Heart left ventricle (tissue), 13 donors: ENCODE results near the gene ZC3HAV1L.

Experiments
- POLR2A ChIP-seq, 2 donors: fragments of 450-650 bp; IDR thresholded peaks; one replicate each; pipeline ENCODE4 v1.6.1; 2017; ENCODE audit warnings: antibody characterized with exemption in 2 of 2, mild to moderate bottlenecking in 2 of 2, moderate library complexity in 2 of 2
- TF ChIP-seq, protein P1 (sequence below), 12 donors: fragments of 200-600 bp; sonication (generic) in 4 of 12; IDR thresholded peaks; one replicate each; pipeline versions ENCODE4 v1.5.0 to v1.8.0; 2018 to 2022; ENCODE audit warnings: antibody characterized with exemption in 12 of 12, mild to moderate bottlenecking in 5 of 12
- donor health status: ischemic (EF 13 %, LVEDD 7.1; RV severe dilation, severe dysfunction).
- donor health status: DM: no; HTN: yes; CAD: no.
- donor health status: DM: no; HTN: no; CAD: no.
- donor health status: ischemic (EF 25% LVEDD 6.9; RV normal size, moderate dysfunction).
- donor health status: ischemic (EF 25% LVEDD 5.7; RV mildly dilated, moderate dysfunction).
- donor health status: ischemic (EF 35%, LVEDD 5.7; RV mildly dilated, moderate dysfunction).
- donor health status: nonischemic (EF 11% LVEDD 7.7; RV severe dilation, severe dysfunction).
- donor health status: DM: yes; HTN: yes; CAD: no.
- donor health status: PGD.
- donor health status: ischemic (EF 29% LVEDD 5.4; RV normal size, mild dysfunction).
- donor health status: nonischemic (EF 23%, LVEDD 6.1; RV moderate dilation, normal function).

DNA sequence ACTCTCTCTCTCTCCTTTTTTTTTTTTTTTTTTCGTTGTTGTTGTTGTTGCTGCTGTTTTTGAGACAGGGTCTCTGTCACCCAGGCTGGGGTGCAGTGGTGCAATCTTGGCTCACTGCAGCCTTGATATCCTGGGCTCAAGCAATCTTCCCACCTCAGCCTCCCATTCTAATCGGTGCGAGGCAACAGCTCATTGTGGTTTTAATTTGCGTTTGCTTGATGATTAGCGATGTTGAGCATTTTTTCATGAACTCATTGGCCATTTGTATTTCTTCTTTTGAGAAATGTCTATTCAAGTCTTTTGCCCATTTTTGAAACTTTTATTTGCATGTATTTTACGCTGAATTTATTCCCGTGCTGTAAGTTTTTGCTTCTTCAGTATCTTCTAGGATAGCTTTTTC lies 13.3 kb upstream of the ZC3HAV1L start:
- TF ChIP-seq, protein P1, sequence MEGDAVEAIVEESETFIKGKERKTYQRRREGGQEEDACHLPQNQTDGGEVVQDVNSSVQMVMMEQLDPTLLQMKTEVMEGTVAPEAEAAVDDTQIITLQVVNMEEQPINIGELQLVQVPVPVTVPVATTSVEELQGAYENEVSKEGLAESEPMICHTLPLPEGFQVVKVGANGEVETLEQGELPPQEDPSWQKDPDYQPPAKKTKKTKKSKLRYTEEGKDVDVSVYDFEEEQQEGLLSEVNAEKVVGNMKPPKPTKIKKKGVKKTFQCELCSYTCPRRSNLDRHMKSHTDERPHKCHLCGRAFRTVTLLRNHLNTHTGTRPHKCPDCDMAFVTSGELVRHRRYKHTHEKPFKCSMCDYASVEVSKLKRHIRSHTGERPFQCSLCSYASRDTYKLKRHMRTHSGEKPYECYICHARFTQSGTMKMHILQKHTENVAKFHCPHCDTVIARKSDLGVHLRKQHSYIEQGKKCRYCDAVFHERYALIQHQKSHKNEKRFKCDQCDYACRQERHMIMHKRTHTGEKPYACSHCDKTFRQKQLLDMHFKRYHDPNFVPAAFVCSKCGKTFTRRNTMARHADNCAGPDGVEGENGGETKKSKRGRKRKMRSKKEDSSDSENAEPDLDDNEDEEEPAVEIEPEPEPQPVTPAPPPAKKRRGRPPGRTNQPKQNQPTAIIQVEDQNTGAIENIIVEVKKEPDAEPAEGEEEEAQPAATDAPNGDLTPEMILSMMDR (IDR thresholded peaks at IDR 0.05): no peak
- TF ChIP-seq POLR2A (IDR thresholded peaks at IDR 0.05): no peak
